Spleen (tissue), 7 donors: ENCODE measurements around the gene ABCC1.
"Not testable (repeated sequence)": the region's sequence is repeated elsewhere in the genome, so short reads cannot be mapped to it uniquely, and the experiment has no call there.

Source experiments
- POLR2A ChIP-seq, 3 donors: fragments of 450-650 bp; IDR thresholded peaks; one replicate each; pipeline ENCODE4 v1.5.1; 2017; ENCODE audit warnings: antibody characterized with exemption in 3 of 3, mild to moderate bottlenecking in 1 of 3
- POLR2AphosphoS5 ChIP-seq, 3 donors: sonication (generic); formaldehyde crosslinking; IDR thresholded peaks; one replicate each; pipeline ENCODE4 v1.5.1; 2017; ENCODE audit warnings: antibody characterized with exemption in 3 of 3
- TF ChIP-seq, protein P1 (sequence below), 11 experiments: fragments of 200-600 bp in 7 of 11; fragments of 450-650 bp in 4 of 11; sonication (generic) in 4 of 11; IDR thresholded peaks in 8 of 11; conservative IDR thresholded peaks in 3 of 11; 1 replicate in 7 of 11; 2 replicates in 4 of 11; pipeline versions ENCODE4 v1.4.0 to v1.8.0; 2016 to 2021; ENCODE audit warnings: antibody characterized with exemption in 11 of 11, inconsistent platforms in 4 of 11, mild to moderate bottlenecking in 1 of 11
- donor health status: DM: no; HTN: no; CAD: no; lungs with moderate emphysema.
- donor health status: DM: no; HTN: no; CAD: no.
- donor health status: DM: no; HTN: no; CAD: no.

DNA sequence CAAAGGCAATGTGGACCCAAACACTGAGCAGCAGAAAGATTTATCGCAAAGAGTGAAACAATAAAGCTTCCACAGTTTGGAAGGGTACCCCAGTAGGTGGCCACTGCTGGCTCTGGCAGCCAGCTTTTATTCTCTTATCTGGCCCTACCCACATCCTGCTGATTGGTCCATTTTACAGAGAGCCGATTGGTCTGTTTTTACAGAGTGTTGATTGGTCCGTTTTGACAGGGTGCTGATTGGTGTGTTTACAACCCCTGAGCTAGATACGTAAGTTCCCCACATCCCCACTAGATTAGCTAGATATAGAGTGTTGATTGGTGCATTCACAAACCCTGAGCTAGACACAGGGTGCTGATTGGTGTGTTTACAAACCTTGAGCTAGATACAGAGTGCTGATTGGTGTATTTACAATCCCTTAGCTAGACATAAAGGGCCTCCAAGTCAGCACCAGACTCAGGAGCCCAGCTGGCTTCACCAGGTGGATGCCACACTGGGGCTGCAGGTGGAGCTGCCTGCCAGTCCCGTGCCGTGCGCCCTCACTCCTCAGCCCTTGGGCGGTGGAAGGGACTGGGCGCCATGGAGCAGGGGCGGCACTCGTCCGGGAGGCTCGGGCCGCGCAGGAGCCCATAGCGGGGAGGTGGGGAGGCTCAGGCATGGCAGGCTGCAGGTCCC is 154.9 kb downstream of the ABCC1 start:
- TF ChIP-seq, protein P1, sequence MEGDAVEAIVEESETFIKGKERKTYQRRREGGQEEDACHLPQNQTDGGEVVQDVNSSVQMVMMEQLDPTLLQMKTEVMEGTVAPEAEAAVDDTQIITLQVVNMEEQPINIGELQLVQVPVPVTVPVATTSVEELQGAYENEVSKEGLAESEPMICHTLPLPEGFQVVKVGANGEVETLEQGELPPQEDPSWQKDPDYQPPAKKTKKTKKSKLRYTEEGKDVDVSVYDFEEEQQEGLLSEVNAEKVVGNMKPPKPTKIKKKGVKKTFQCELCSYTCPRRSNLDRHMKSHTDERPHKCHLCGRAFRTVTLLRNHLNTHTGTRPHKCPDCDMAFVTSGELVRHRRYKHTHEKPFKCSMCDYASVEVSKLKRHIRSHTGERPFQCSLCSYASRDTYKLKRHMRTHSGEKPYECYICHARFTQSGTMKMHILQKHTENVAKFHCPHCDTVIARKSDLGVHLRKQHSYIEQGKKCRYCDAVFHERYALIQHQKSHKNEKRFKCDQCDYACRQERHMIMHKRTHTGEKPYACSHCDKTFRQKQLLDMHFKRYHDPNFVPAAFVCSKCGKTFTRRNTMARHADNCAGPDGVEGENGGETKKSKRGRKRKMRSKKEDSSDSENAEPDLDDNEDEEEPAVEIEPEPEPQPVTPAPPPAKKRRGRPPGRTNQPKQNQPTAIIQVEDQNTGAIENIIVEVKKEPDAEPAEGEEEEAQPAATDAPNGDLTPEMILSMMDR (IDR thresholded peaks at IDR 0.05 in 8 of 11, conservative IDR thresholded peaks at IDR 0.05 in 3 of 11) = not testable (repeated sequence)
- not testable (repeated sequence) for TF ChIP-seq POLR2A (IDR thresholded peaks at IDR 0.05)
- TF ChIP-seq POLR2AphosphoS5 (IDR thresholded peaks at IDR 0.05) = peak in 1 of 3 donors; percentile 55
